G401 (cell line): ENCODE data around the gene TTBK2. TPM values are rescaled to one million over a fixed set of nuclear protein-coding genes. Genes with fewer than 3 reads are reported as not detected.

ENCODE experiments used
- total RNA-seq: library from RNA; depleted of rRNA; stranded (reverse); fragments of >200 nt; shearing (Covaris generic); gene quantifications from 2 replicates; pipeline ENCODE4 v1.2.3, GENCODE V29; 2014; rRNA removed

The TTBK2 gene
- total RNA-seq, 1 experiment from 2014 or later = 6.2 TPM

Other genes starting within 250 kb of the TTBK2 start
- gene CDAN1, start 183.7 kb downstream of the TTBK2 start, total RNA-seq = 12.6 and 17.7 TPM in 2 replicates
- 7.5 and 18.8 TPM in 2 replicates for gene UBR1, start 185.3 kb upstream of the TTBK2 start, total RNA-seq
- 12.7 and 22.0 TPM in 2 replicates for gene TMEM62, start 212.8 kb upstream of the TTBK2 start, total RNA-seq